Activated CD4-positive, alpha-beta T cell treated with anti-CD3 and anti-CD28 coated beads, Interleukin-2, amount 50 U/mL, for 24 hours (primary cell): ENCODE measurements around the gene PTPRH.

Source experiments
- DNase-seq, 2 donors: peaks; one replicate each; pipeline ENCODE4 v3.0.0-alpha.2; 2020; ENCODE audit warnings: low read depth in 1 of 2, low spot score in 1 of 2

PTPRH gene

GRCh38 chr19:55208880-55209692 lies at the start of gene PTPRH:
Gene PTPRH, minus strand, starts transcription at chr19:55209501. Its CDS starts 68 bp downstream, at chr19:55209433.
- no peak for DNase-seq

- no peak for DNase-seq
Measured at GRCh38 chr19:55258476-55258827, 49.2 kb upstream of the PTPRH start.

GRCh38 chr19:55257461-55258420 lies 48.4 kb upstream of the PTPRH start:
- no peak for DNase-seq

GRCh38 chr19:55256562-55257460 lies 47.5 kb upstream of the PTPRH start:
- no peak for DNase-seq

- DNase-seq, result peak in 1 of 2 donors; percentile 36
Measured at GRCh38 chr19:55255618-55256423, 46.5 kb upstream of the PTPRH start.

GRCh38 chr19:55254625-55254977 lies 45.3 kb upstream of the PTPRH start:
- no peak for DNase-seq

- DNase-seq, result peak; percentile 30 to 49
Measured at GRCh38 chr19:55253842-55254624, 44.7 kb upstream of the PTPRH start.

- DNase-seq, result no peak
Measured at GRCh38 chr19:55252760-55253663, 43.7 kb upstream of the PTPRH start.

- DNase-seq, result no peak
Measured at GRCh38 chr19:55251341-55252081, 42.2 kb upstream of the PTPRH start.

GRCh38 chr19:55250262-55251036 lies 41.1 kb upstream of the PTPRH start:
- DNase-seq, result no peak

GRCh38 chr19:55249841-55250240 lies 40.5 kb upstream of the PTPRH start:
- DNase-seq, result no peak

GRCh38 chr19:55248704-55249103 lies 39.4 kb upstream of the PTPRH start:
- DNase-seq, result no peak

GRCh38 chr19:55248166-55248675 lies 38.9 kb upstream of the PTPRH start:
- DNase-seq, result no peak

- no peak for DNase-seq
Measured at GRCh38 chr19:55247621-55248099, 38.4 kb upstream of the PTPRH start.

GRCh38 chr19:55246462-55247451 lies 37.5 kb upstream of the PTPRH start:
- no peak for DNase-seq
